HFF-Myc (cell line): ENCODE data around the gene RPL41.

Experiments
- DNase-seq: peaks from one replicate; pipeline ENCODE4 v3.0.0-alpha.2; 2011; ENCODE audit warnings: low read depth; ENCODE audit errors: extremely low read depth
- H3K4me3 ChIP-seq: replicated peaks from 2 replicates; pipeline ENCODE4 v1.5.1; 2011; ENCODE audit warnings: low read depth, mild to moderate bottlenecking, control low read depth, low read length
- TF ChIP-seq, protein P1 (sequence below): IDR thresholded peaks from 2 replicates; pipeline ENCODE4 v1.5.1; 2012; ENCODE audit warnings: mild to moderate bottlenecking, low read depth, low read length, control low read depth; ENCODE audit errors: missing control alignments

RPL41 gene

DNA sequence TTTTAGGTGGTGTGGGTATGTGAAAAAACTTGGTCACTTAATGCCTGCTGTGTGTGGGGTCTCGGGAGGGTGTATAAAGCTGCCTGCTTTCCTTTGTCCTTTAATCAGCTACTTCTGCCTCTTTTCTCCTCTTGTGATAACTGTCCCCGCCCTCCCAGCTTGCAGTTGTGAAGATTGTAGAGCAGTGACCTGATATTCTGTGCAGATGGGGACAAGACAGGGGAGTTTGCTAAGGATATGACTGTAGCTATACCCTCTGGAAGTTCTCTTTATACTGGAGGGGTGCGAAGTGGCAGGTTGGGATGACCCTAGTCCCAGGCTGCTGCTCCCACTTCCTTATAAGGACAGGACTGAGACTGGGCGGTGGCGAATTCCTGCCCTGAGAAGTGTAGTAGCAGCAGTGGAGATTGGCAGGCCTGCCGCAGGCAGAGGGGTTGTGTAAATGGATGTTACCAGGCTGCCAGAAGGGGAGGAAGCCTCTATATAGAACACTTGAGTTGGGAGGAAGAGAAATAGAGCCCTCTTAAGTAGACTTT lies 42.6 kb downstream of the RPL41 start:
- TF ChIP-seq, protein P1, sequence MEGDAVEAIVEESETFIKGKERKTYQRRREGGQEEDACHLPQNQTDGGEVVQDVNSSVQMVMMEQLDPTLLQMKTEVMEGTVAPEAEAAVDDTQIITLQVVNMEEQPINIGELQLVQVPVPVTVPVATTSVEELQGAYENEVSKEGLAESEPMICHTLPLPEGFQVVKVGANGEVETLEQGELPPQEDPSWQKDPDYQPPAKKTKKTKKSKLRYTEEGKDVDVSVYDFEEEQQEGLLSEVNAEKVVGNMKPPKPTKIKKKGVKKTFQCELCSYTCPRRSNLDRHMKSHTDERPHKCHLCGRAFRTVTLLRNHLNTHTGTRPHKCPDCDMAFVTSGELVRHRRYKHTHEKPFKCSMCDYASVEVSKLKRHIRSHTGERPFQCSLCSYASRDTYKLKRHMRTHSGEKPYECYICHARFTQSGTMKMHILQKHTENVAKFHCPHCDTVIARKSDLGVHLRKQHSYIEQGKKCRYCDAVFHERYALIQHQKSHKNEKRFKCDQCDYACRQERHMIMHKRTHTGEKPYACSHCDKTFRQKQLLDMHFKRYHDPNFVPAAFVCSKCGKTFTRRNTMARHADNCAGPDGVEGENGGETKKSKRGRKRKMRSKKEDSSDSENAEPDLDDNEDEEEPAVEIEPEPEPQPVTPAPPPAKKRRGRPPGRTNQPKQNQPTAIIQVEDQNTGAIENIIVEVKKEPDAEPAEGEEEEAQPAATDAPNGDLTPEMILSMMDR: no peak
- no peak for DNase-seq
- H3K4me3 ChIP-seq: peak overlapping the region; percentile 96

DNA sequence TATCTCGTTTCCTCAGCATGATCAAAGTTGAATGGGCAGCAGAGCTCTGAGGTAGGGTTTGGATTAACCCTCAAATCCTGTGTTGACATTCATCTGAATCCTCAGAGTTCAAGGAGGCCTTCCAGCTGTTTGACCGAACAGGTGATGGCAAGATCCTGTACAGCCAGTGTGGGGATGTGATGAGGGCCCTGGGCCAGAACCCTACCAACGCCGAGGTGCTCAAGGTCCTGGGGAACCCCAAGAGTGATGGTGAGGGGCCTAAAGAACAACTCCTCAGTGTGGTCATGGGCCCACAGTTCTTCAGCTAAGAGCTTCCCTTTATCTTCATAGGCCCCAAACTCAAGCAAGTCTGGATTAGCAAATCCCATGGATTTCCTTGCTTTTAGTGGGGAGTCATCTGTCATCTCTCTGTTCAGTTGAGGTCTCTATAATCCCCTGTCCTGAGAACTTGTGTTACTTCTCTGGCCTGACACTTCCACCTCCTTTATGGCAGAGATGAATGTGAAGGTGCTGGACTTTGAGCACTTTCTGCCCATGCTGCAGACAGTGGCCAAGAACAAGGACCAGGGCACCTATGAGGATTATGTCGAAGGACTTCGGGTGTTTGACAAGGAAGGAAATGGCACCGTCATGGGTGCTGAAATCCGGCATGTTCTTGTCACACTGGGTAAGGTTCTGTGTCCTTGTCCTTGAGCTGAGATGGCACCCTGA lies 43.2 kb downstream of the RPL41 start:
- peak overlapping the region; percentile 96 for H3K4me3 ChIP-seq
- no peak for DNase-seq
- TF ChIP-seq, protein P1: no peak

DNA sequence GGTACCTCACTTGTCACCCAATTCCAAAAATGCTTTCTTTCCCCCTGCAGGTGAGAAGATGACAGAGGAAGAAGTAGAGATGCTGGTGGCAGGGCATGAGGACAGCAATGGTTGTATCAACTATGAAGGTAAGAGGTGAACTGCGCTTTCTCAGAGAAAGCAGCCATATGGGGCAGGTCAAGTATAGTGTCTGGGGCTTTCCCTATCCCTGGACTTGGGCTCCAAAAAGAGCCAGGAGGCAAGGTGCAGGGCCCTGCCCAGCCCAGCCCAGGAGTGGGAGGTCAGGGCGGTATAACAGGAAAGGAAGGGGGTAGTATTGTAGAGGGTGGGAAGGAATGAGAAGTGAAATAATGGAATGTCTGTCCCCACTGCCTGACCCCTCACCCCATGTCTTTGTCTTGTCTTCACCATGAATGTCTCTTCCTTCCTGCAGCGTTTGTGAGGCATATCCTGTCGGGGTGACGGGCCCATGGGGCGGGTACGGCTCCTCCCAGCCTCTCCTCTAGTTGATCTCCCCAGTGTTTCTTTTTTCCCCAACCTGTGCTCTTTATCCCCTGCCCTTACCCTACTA lies 43.8 kb downstream of the RPL41 start:
- peak overlapping the region; percentile 96 for H3K4me3 ChIP-seq
- no peak for DNase-seq
- TF ChIP-seq, protein P1: no peak

DNA sequence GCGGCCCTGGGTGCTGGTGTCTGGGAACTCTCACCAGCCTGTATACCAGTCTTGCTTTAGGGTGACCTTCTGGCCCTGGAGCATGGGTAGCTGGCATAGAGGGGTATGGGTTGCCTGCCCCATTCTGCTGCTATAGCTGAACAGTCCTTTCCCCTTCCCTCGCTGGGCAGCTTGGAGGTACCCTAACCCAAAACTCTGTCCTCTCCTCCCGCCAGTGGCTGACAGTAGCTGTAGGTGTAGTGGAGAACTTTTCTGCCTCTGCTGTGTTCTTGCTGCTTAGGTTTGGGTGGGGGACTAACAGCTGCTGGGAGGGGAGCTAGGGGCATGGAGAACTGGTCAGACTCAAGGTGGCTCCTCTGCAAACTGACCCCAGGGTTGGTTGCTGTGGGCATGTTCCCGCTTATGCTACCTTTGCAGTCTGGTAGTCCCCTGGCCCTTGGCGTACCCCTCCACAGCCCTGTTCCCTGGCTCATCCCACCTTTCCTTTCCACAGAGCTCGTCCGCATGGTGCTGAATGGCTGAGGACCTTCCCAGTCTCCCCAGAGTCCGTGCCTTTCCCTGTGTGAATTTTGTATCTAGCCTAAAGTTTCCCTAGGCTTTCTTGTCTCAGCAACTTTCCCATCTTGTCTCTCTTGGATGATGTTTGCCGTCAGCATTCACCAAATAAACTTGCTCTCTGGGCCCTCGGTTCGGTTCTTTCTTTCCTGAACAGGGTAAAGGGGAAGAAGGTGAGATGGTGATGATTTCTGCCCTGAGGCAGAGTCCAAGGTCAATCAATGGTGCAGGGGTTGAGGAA lies 44.7 kb downstream of the RPL41 start:
- DNase-seq: no peak
- peak overlapping the region; percentile 96 for H3K4me3 ChIP-seq
- TF ChIP-seq, protein P1: no peak

DNA sequence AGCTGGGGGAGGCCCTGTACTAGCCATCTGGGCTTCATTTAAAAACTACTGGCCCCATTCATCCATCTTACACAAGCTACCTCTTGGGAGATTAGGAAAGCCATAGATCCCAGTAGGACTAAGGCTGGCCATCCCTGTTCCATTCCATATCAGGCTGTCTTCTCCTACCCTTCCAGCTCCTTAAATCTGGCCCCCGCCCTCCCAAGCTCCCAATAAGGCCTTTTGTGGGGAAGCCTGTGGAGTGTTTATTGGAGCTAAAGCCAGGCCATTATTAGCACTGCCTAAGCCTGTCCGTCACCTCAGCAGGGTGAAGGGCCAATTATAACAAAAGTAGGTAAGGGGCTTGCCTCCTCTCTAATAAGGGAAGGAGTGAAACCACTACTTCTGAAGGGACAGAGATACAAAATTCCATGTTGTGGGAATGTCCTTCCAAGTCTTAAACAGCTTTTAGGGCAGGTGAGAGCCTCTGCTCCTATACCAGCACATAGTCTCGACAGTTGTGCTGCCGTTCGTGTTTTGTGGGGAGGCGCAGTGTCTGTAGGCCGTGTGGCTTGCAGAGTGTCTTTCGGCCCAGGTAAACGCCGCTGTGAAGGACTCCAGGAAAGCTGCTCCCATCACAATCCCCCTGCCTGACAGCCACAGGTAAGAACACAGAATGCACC lies 45.4 kb downstream of the RPL41 start:
- no peak for DNase-seq
- TF ChIP-seq, protein P1: no peak
- no peak overlapping the region for H3K4me3 ChIP-seq

DNA sequence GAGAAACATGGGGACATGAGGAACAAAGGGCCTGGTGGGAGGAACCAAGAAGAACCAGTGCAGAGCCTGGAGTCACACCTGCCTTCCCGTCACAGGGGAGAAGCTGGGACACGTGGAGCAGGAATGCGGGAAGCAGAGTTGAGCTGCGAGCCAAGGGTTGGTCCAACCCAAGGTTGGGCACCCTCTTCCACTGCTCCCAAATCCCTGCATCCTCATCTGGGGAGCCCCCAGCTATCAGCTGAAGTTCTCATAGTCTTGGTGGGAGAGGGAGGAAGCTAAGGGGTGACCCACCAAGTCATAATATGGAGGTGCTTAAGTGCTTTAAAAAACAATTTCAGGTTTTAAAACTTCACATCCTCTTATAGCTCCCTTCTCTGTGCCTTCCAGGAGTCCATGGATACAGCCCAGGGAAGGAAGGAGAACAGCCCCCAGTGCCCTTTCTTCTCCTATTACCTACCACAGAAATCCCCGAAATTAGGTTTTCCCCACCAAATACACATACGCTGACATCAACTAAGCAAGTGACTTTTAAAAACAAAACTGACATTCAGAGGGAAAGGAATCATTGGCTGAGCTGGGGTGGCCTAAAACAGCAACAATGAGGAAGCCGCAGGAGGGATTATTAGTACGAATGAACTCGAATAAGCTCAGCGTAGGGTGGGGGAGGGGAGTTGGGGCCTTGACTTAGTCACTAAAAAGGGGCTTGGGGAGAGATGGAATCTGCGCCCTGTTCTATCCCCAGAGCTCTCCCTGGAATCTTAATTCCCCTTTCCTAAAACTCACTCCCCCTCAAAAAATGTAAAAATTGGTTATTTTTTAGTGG lies 46.2 kb downstream of the RPL41 start:
- no peak overlapping the region for H3K4me3 ChIP-seq
- TF ChIP-seq, protein P1: no peak
- DNase-seq: no peak
